HG03060 (cell line): Measurements from ENCODE around the gene VTI1A.

Experiments used
- ATAC-seq: cut with Tn5 transposase; IDR thresholded peaks from one replicate; pipeline ENCODE4 v1.9.1; 2021; ENCODE audit warnings: low read depth, moderate number of reproducible peaks; ENCODE audit not compliant: unreplicated experiment

The VTI1A gene

GRCh38 chr10:112624546-112625048 lies 177.6 kb downstream of the VTI1A start:
- ATAC-seq = no peak

- ATAC-seq = no peak
These were observed 182.1 kb downstream of the VTI1A start for GRCh38 chr10:112628951-112629609.

GRCh38 chr10:112631501-112632400 lies 184.7 kb downstream of the VTI1A start:
- ATAC-seq = no peak

- ATAC-seq = no peak
These were observed 187.2 kb downstream of the VTI1A start for GRCh38 chr10:112634096-112634830.

GRCh38 chr10:112637901-112638300 lies 190.9 kb downstream of the VTI1A start:
- no peak for ATAC-seq

GRCh38 chr10:112639298-112639697 lies 192.3 kb downstream of the VTI1A start:
- ATAC-seq = no peak

- ATAC-seq = no peak
These were observed 193.6 kb downstream of the VTI1A start for GRCh38 chr10:112640638-112641037.

- ATAC-seq = no peak
These were observed 196.7 kb downstream of the VTI1A start for GRCh38 chr10:112643600-112644264.

GRCh38 chr10:112644265-112644645 lies 197.2 kb downstream of the VTI1A start:
- no peak for ATAC-seq

- no peak for ATAC-seq
These were observed 202.2 kb downstream of the VTI1A start for GRCh38 chr10:112649006-112649821.

GRCh38 chr10:112649822-112650152 lies 202.8 kb downstream of the VTI1A start:
- no peak for ATAC-seq

- no peak for ATAC-seq
These were observed 203.6 kb downstream of the VTI1A start for GRCh38 chr10:112650588-112651030.

GRCh38 chr10:112653215-112653614 lies 206.2 kb downstream of the VTI1A start:
- ATAC-seq = no peak

- ATAC-seq = no peak
These were observed 206.8 kb downstream of the VTI1A start for GRCh38 chr10:112653851-112654250.

- no peak for ATAC-seq
These were observed 207.8 kb downstream of the VTI1A start for GRCh38 chr10:112654794-112655193.

GRCh38 chr10:112655722-112656121 lies 208.7 kb downstream of the VTI1A start:
- no peak for ATAC-seq

- ATAC-seq = no peak
These were observed 211.4 kb downstream of the VTI1A start for GRCh38 chr10:112658465-112658864.

- ATAC-seq = no peak
These were observed 212.1 kb downstream of the VTI1A start for GRCh38 chr10:112658900-112659638.
